Choroid plexus epithelial cell (primary cell): ENCODE results near the gene ITPK1.

Experiments
- DNase-seq: peaks from one replicate; pipeline ENCODE4 v3.0.0-alpha.2; 2010; ENCODE audit warnings: low read depth
- H3K4me3 ChIP-seq: 2 replicates; pipeline ENCODE4 v1.5.1; 2011; ENCODE audit warnings: low read depth, mild to moderate bottlenecking, control low read depth, low read length, moderate library complexity
- CTCF ChIP-seq: conservative IDR thresholded peaks from 2 replicates; pipeline ENCODE4 v1.5.1; 2011; ENCODE audit warnings: low read depth, mild to moderate bottlenecking, control low read depth, inconsistent platforms, low read length, moderate library complexity

ITPK1 gene

GRCh38 chr14:93086441-93087055, 29.2 kb downstream of the ITPK1 start:
- no peak for TF ChIP-seq CTCF
- DNase-seq, result no peak
- no peak overlapping the region for H3K4me3 ChIP-seq

GRCh38 chr14:93085911-93086310, 29.8 kb downstream of the ITPK1 start:
- DNase-seq, result no peak
- TF ChIP-seq CTCF, result no peak
- no peak overlapping the region for H3K4me3 ChIP-seq

GRCh38 chr14:93084866-93085857, 30.6 kb downstream of the ITPK1 start:
- TF ChIP-seq CTCF, result no peak
- DNase-seq, result no peak
- H3K4me3 ChIP-seq, result no peak overlapping the region

DNA sequence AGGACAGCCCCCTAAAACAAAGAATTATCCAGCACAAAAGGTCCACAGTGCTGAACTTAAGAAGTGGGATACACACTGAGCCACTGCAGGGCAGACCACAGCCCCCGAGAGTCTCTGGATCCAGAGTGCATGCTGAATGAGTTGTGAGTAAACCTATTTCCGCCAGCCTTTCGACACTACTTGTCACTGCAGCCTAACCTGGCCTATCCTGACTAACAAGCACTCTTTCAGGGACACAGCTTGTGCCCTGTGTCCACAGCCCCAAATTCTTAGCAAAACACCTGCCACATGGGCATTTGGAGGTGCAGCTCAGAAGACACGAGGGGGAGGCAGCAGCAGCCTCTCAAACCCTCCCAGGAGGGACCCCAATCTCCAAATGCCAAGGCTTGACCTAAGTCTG, 31.3 kb downstream of the ITPK1 start:
- H3K4me3 ChIP-seq, result no peak overlapping the region
- no peak for DNase-seq
- no peak for TF ChIP-seq CTCF

- no peak for DNase-seq
- TF ChIP-seq CTCF, result no peak
Observed at GRCh38 chr14:93083917-93084316, 31.8 kb downstream of the ITPK1 start.

DNA sequence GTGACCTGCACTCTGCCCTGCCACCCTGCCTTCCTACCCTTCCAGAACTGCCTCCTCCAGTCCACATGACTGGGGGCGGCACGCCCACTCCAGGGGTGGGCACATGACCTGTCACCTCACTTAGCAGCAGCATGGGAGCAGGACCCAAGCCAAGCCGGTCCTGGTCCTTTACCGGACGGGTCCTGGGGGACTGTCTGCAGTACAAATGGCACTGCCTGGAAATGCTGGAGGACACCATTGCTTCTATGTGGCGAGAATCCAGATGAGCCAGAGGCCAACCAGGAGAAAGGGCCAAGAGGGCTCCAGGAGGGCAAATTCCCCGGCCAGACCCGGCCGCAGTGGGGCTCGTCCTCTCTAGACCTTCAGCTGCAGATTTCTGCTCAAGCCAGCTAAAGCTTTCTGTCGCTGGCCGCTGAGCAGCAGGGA, 33.1 kb downstream of the ITPK1 start:
- TF ChIP-seq CTCF, result no peak
- no peak overlapping the region for H3K4me3 ChIP-seq
- no peak for DNase-seq

More at GRCh38 chr14:93083917-93084316, 31.8 kb downstream of the ITPK1 start:
- H3K4me3 ChIP-seq, result no peak overlapping the region
